Gastroesophageal sphincter (tissue), 3 donors: ENCODE data around the gene ZBTB6.

Source experiments
- CTCF ChIP-seq, 4 experiments: fragments of 200-600 bp in 2 of 4; fragments of 450-650 bp in 2 of 4; sonication (generic) in 1 of 4; IDR thresholded peaks; one replicate each; pipeline ENCODE4 v1.5.1; 2017 to 2019; ENCODE audit warnings: antibody characterized with exemption in 4 of 4, mild to moderate bottlenecking in 2 of 4, moderate library complexity in 2 of 4
- EP300 ChIP-seq: sonication (generic); formaldehyde crosslinking; IDR thresholded peaks from one replicate; pipeline ENCODE4 v1.6.1; 2017; ENCODE audit warnings: antibody characterized with exemption, mild to moderate bottlenecking
- POLR2A ChIP-seq, 2 donors: fragments of 450-650 bp; IDR thresholded peaks; one replicate each; pipeline ENCODE4 v1.6.1; 2017; ENCODE audit warnings: antibody characterized with exemption in 2 of 2, mild to moderate bottlenecking in 2 of 2, moderate library complexity in 1 of 2
- POLR2AphosphoS5 ChIP-seq: sonication (generic); formaldehyde crosslinking; IDR thresholded peaks from one replicate; pipeline ENCODE4 v1.6.1; 2017; ENCODE audit warnings: antibody characterized with exemption

GRCh38 chr9:122888480-122888879 is 24.6 kb downstream of the ZBTB6 start:
- TF ChIP-seq CTCF (IDR thresholded peaks at IDR 0.05) (no peak), POLR2A (IDR thresholded peaks at IDR 0.05) (no peak), POLR2AphosphoS5 (no peak), EP300 (no peak)
